HL-60 (cell line): Measurements from ENCODE around the gene RASAL3.

ENCODE experiments used
- DNase-seq, 2 experiments: peaks; one replicate each; pipeline ENCODE4 v3.0.0-alpha.2; 2010 to 2020; ENCODE audit warnings: low read depth in 1 of 2, low spot score in 1 of 2
- H3K27ac ChIP-seq: fragments of 250-450 bp; sonication (Bioruptor Pico); replicated peaks from 2 replicates; pipeline ENCODE4 v1.5.1; 2020; ENCODE audit warnings: mild to moderate bottlenecking, moderate library complexity
- H3K27me3 ChIP-seq: fragments of 250-450 bp; sonication (Bioruptor Pico); 2 replicates; pipeline ENCODE4 v1.5.1; 2021; ENCODE audit warnings: mild to moderate bottlenecking, moderate library complexity; ENCODE audit not compliant: insufficient read depth, poor library complexity, severe bottlenecking
- H3K4me3 ChIP-seq: replicated peaks from 2 replicates; pipeline ENCODE4 v1.5.1; 2011; ENCODE audit warnings: mild to moderate bottlenecking, control low read depth, low read length; ENCODE audit not compliant: insufficient read depth
- CTCF ChIP-seq: IDR thresholded peaks from one replicate; pipeline ENCODE4 v1.5.1; 2011; ENCODE audit warnings: low read length, control low read depth, inconsistent platforms; ENCODE audit not compliant: insufficient read depth
- GABPA ChIP-seq: IDR thresholded peaks from 2 replicates; pipeline ENCODE4 v1.6.1; 2012; ENCODE audit warnings: low read depth
- POLR2AphosphoS5 ChIP-seq: IDR thresholded peaks from 2 replicates; pipeline ENCODE4 v1.6.1; 2012; ENCODE audit warnings: low read depth
- REST ChIP-seq: IDR thresholded peaks from 2 replicates; pipeline ENCODE4 v1.6.1; 2012; ENCODE audit warnings: low read depth; ENCODE audit not compliant: insufficient replicate concordance
- SPI1 ChIP-seq: IDR thresholded peaks from 2 replicates; pipeline ENCODE4 v1.6.1; 2012; ENCODE audit warnings: low read depth, mild to moderate bottlenecking, borderline replicate concordance

RASAL3 gene

GRCh38 chr19:15448778-15449619 is 15.3 kb downstream of the RASAL3 start:
- Histone ChIP-seq H3K4me3 (peak overlapping the region; percentile 48), H3K27ac (no peak overlapping the region), H3K27me3 (no peaks in the 10 kb centered on the region)
- TF ChIP-seq GABPA (no peak), SPI1 (no peak), CTCF (no peak), POLR2AphosphoS5 (no peak), REST (no peak)
- no peak for DNase-seq

GRCh38 chr19:15448044-15448777 is 16.1 kb downstream of the RASAL3 start:
- Histone ChIP-seq H3K27me3 (no peaks in the 10 kb centered on the region), H3K27ac (no peak overlapping the region), H3K4me3 (no peak overlapping the region)
- no peak for DNase-seq
- TF ChIP-seq POLR2AphosphoS5 (no peak), REST (no peak), GABPA (no peak), SPI1 (no peak), CTCF (no peak)

- Histone ChIP-seq H3K27me3 (no peaks in the 10 kb centered on the region), H3K27ac (no peak overlapping the region), H3K4me3 (no peak overlapping the region)
- TF ChIP-seq GABPA (no peak), POLR2AphosphoS5 (no peak), SPI1 (no peak), CTCF (no peak), REST (no peak)
- DNase-seq = no peak
Observed at GRCh38 chr19:15447057-15447456, 17.3 kb downstream of the RASAL3 start.
